CD14-positive monocyte (primary cell): ENCODE results near the gene FIZ1. TPM values are rescaled to one million over a fixed set of nuclear protein-coding genes. Genes with fewer than 3 reads are reported as not detected.
A peak's percentile ranks its signal among the peaks of the same experiment; 100 is the strongest.

Source experiments
- DNase-seq, 3 donors: peaks; one replicate each; pipeline ENCODE4 v3.0.0-alpha.2; 2011 to 2022
- H2AFZ ChIP-seq: 2 replicates; pipeline ENCODE4 v1.6.0; 2012; ENCODE audit warnings: mild to moderate bottlenecking, low read depth, low read length, inconsistent platforms; ENCODE audit not compliant: insufficient read depth, poor library complexity, severe bottlenecking
- H3K27ac ChIP-seq, 2 donors: 1 replicate in 1 of 2; 2 replicates in 1 of 2; pipeline ENCODE4 v1.5.1; 2012 to 2013; ENCODE audit warnings: low read length in 2 of 2, control low read depth in 1 of 2, inconsistent platforms in 1 of 2, low read depth in 1 of 2, mild to moderate bottlenecking in 1 of 2
- H3K27me3 ChIP-seq, 2 donors: one replicate each; pipeline versions ENCODE4 v1.6.0 to v1.6.1; 2011 to 2013; ENCODE audit warnings: low read length in 2 of 2; ENCODE audit not compliant: control insufficient read depth in 2 of 2, insufficient read depth in 2 of 2
- H3K36me3 ChIP-seq, 2 donors: replicated peaks in 1 of 2; 1 replicate in 1 of 2; 2 replicates in 1 of 2; pipeline versions ENCODE4 v1.5.1 to v1.6.1; 2012 to 2013; ENCODE audit warnings: low read length in 2 of 2, control low read depth in 1 of 2, inconsistent platforms in 1 of 2, mild to moderate bottlenecking in 1 of 2; ENCODE audit not compliant: insufficient read depth in 2 of 2, control insufficient read depth in 1 of 2
- H3K4me1 ChIP-seq, 2 donors: 1 replicate in 1 of 2; 2 replicates in 1 of 2; pipeline versions ENCODE4 v1.5.1 to v1.6.1; 2012 to 2013; ENCODE audit warnings: low read length in 2 of 2, control low read depth in 1 of 2, inconsistent platforms in 1 of 2, mild to moderate bottlenecking in 1 of 2, moderate library complexity in 1 of 2; ENCODE audit not compliant: insufficient read depth in 2 of 2, control insufficient read depth in 1 of 2
- H3K4me2 ChIP-seq: replicated peaks from 2 replicates; pipeline ENCODE3; 2012; ENCODE audit warnings: low read length, moderate library complexity, mild to moderate bottlenecking; ENCODE audit not compliant: poor library complexity, severe bottlenecking; ENCODE audit errors: extremely low read depth
- H3K4me3 ChIP-seq, 3 experiments: fragments of 200-600 bp in 1 of 3; sonication (generic) in 1 of 3; replicated peaks in 1 of 3; 1 replicate in 2 of 3; 2 replicates in 1 of 3; pipeline ENCODE4 v1.5.1; 2011 to 2013; ENCODE audit warnings: low read length in 3 of 3, mild to moderate bottlenecking in 3 of 3, control low read depth in 2 of 3, low read depth in 2 of 3, inconsistent platforms in 1 of 3, moderate library complexity in 1 of 3
- H3K79me2 ChIP-seq: 2 replicates; pipeline ENCODE4 v1.6.0; 2012; ENCODE audit warnings: mild to moderate bottlenecking, control low read depth, inconsistent platforms, low read length, moderate library complexity; ENCODE audit not compliant: insufficient read depth
- H3K9ac ChIP-seq: 2 replicates; pipeline ENCODE4 v1.6.0; 2017; ENCODE audit warnings: low read length, mild to moderate bottlenecking; ENCODE audit not compliant: insufficient read depth, poor library complexity, severe bottlenecking
- H3K9me3 ChIP-seq, 2 donors: replicated peaks in 1 of 2; 1 replicate in 1 of 2; 2 replicates in 1 of 2; pipeline versions ENCODE4 v1.5.1 to v1.6.1; 2012 to 2013; ENCODE audit warnings: low read length in 2 of 2, control low read depth in 1 of 2; ENCODE audit not compliant: control insufficient read depth in 1 of 2, insufficient read depth in 1 of 2
- H4K20me1 ChIP-seq: 2 replicates; pipeline ENCODE4 v1.6.0; 2012; ENCODE audit warnings: mild to moderate bottlenecking, low read length, control low read depth, moderate library complexity; ENCODE audit not compliant: insufficient read depth
- H3K27ac Mint-ChIP-seq, 7 donors: one replicate each; pipeline ENCODE4 v1.8.0; 2020; ENCODE audit warnings: mild to moderate bottlenecking in 7 of 7, mixed read lengths in 7 of 7, moderate library complexity in 6 of 7, inconsistent platforms in 2 of 7
- H3K27me3 Mint-ChIP-seq, 3 donors: one replicate each; pipeline ENCODE4 v1.8.0; 2021 to 2022; ENCODE audit warnings: low read depth in 3 of 3, mild to moderate bottlenecking in 3 of 3, mixed read lengths in 3 of 3, moderate library complexity in 3 of 3, inconsistent platforms in 1 of 3
- H3K36me3 Mint-ChIP-seq, 2 donors: one replicate each; pipeline ENCODE4 v1.8.0; 2020; ENCODE audit warnings: mixed read lengths in 2 of 2, inconsistent platforms in 1 of 2, mild to moderate bottlenecking in 1 of 2
- H3K4me1 Mint-ChIP-seq: one replicate; pipeline ENCODE4 v1.8.0; 2020; ENCODE audit warnings: mild to moderate bottlenecking, mixed read lengths
- H3K4me3 Mint-ChIP-seq, 2 donors: one replicate each; pipeline ENCODE4 v1.8.0; 2020; ENCODE audit warnings: mild to moderate bottlenecking in 2 of 2, mixed read lengths in 2 of 2, moderate library complexity in 1 of 2
- H3K9me3 Mint-ChIP-seq, 7 donors: one replicate each; pipeline ENCODE4 v1.8.0; 2020 to 2022; ENCODE audit warnings: mixed read lengths in 7 of 7, mild to moderate bottlenecking in 6 of 7, moderate library complexity in 6 of 7, inconsistent platforms in 2 of 7
- CTCF ChIP-seq: fragments of 200-600 bp; IDR thresholded peaks from one replicate; pipeline ENCODE4 v1.8.0; 2022; ENCODE audit warnings: antibody characterized with exemption, mild to moderate bottlenecking
- WGBS: methylation state at CpG from one replicate; pipeline ENCODE4 v1.1.5; 2013; ENCODE audit warnings: missing lambda C conversion rate; ENCODE audit not compliant: insufficient coverage; 5-methylcytosine and 5-hydroxymethylcytosine counted together
- intact Hi-C, 2 donors: fragments of 100-400 bp; cut with micrococcal nuclease; formaldehyde crosslinking; loops; one replicate each; pipeline versions ENCODE4 v1.15.0 to v1.15.1; 2023
- polyA plus RNA-seq, 3 donors: library from polyadenylated mRNA; depleted of rRNA in 1 of 3; unstranded in 2 of 3; stranded (reverse) in 1 of 3; fragments of 300-500 nt in 2 of 3; fragments of >200 nt in 1 of 3; fragmentation: Illumina TruSeq in 2 of 3; gene quantifications; 1 replicate in 2 of 3; 2 replicates in 1 of 3; pipeline ENCODE4 v1.2.3, GENCODE V29; 2012 to 2021

The FIZ1 gene
- polyA plus RNA-seq, 3 donors, result 1.2 to 2.6 (median 1.6) TPM

- Histone ChIP-seq H3K79me2 (peaks cover 81% of the 10 kb centered on the region), H3K36me3 (peaks cover 4 to 37% of the 10 kb centered on the region in 2 donors), H4K20me1 (peaks cover 35% of the 10 kb centered on the region), H3K4me2 (peak overlapping the region; percentile 77), H3K27ac (peak overlapping the region; percentile 76 to 85), H3K27me3 (no peaks in the 10 kb centered on the region), H3K4me1 (peaks cover 34 to 60% of the 10 kb centered on the region in 2 donors), H3K4me3 (peak overlapping the region; percentile 64 to 92 (median 81)), H3K9ac (peak overlapping the region; percentile 78), H3K9me3 (no peaks in the 10 kb centered on the region), H2AFZ (peak overlapping the region; percentile 65)
- intact Hi-C loops, result loop anchor here in 1 of 2 donors (5.0 to 10.0 kb wide), 3 partner anchors 37 to 200 kb away; partner anchors contain the start of genes UBE2S, ZNF580 and ZNF581
- Mint-ChIP-seq H3K9me3 (no peaks in the 10 kb centered on the region), H3K36me3 (peaks cover 22 to 39% of the 10 kb centered on the region in 2 donors), H3K27me3 (no peaks in the 10 kb centered on the region), H3K27ac (peak overlapping the region; percentile 92 to 97 (median 93)), H3K4me3 (peak overlapping the region; percentile 82 to 92), H3K4me1 (peaks cover 62% of the 10 kb centered on the region)
- no peak for TF ChIP-seq CTCF
- 0% methylated on average over 26 of the region's 43 CpGs for whole genome bisulfite sequencing
- DNase-seq, result peak; percentile 87 to 90 (median 88)
Observed at GRCh38 chr19:55605207-55605636, 5.9 kb upstream of the FIZ1 start.

GRCh38 chr19:55603581-55604292 is 4.4 kb upstream of the FIZ1 start:
- no peak overlapping the region for H3K9ac ChIP-seq
- peak overlapping the region; percentile 77 for H3K4me2 ChIP-seq
- no peaks in the 10 kb centered on the region for H3K27me3 Mint-ChIP-seq
- peak overlapping the region in 1 of 3 experiments; percentile 81 for H3K4me3 ChIP-seq
- no peak overlapping the region for H2AFZ ChIP-seq
- peaks cover 67% of the 10 kb centered on the region for H3K79me2 ChIP-seq
- peaks cover 34 to 60% of the 10 kb centered on the region in 2 donors for H3K4me1 ChIP-seq
- no peaks in the 10 kb centered on the region for H3K9me3 ChIP-seq
- peak overlapping the region; percentile 34 to 92 for H3K4me3 Mint-ChIP-seq
- no peaks in the 10 kb centered on the region for H3K27me3 ChIP-seq
- peak overlapping the region in 6 of 7 donors; percentile 22 to 97 (median 94) for H3K27ac Mint-ChIP-seq
- H3K27ac ChIP-seq, result peak overlapping the region in 1 of 2 donors; percentile 85
- intact Hi-C loops, result loop anchor here in 1 of 2 donors (10.0 kb wide), 1 partner anchor 199 kb away; the partner anchor contains the start of gene UBE2S
- WGBS, result 83% methylated on average over 16 of the region's 22 CpGs
- peaks cover 0 to 25% of the 10 kb centered on the region in 2 donors for H3K36me3 ChIP-seq
- H3K4me1 Mint-ChIP-seq, result peaks cover 54% of the 10 kb centered on the region
- H4K20me1 ChIP-seq, result peaks cover 20% of the 10 kb centered on the region
- no peak for TF ChIP-seq CTCF
- H3K36me3 Mint-ChIP-seq, result peaks cover 12 to 25% of the 10 kb centered on the region in 2 donors
- no peak for DNase-seq
- peaks cover 0 to 2% (median 0%) of the 10 kb centered on the region in 7 donors for H3K9me3 Mint-ChIP-seq
